Measurements from ENCODE around the gene PSMD1. TPM values are rescaled to one million over a fixed set of nuclear protein-coding genes. Genes with fewer than 3 reads are reported as not detected.

Gene PSMD1
- total RNA-seq, 1 donor from 2014 or later, result 55.3 TPM

- Histone ChIP-seq H3K36me3 (no peaks in the 10 kb centered on the region), H3K27ac (no peak overlapping the region), H3K27me3 (ENCODE audit: low read depth) (peaks cover 49% of the 10 kb centered on the region), H3K4me1 (no peaks in the 10 kb centered on the region), H3K4me3 (no peak overlapping the region), H3K9me3 (no peaks in the 10 kb centered on the region)
- no peak for TF ChIP-seq CTCF (IDR thresholded peaks at IDR 0.05)
- intact Hi-C loops (cut with DNase I), result no loop called here
- ATAC-seq, result no peak
- no peak for DNase-seq
Measured at GRCh38 chr2:231039821-231040364, 16.8 kb upstream of the PSMD1 start.

GRCh38 chr2:231041061-231041689, 15.5 kb upstream of the PSMD1 start:
- H3K4me3 ChIP-seq, result no peak overlapping the region
- intact Hi-C loops (cut with DNase I), result no loop called here
- ATAC-seq (no peak), DNase-seq (no peak)
- H3K9me3 ChIP-seq, result no peaks in the 10 kb centered on the region
- H3K36me3 ChIP-seq, result no peaks in the 10 kb centered on the region
- H3K4me1 ChIP-seq, result no peaks in the 10 kb centered on the region
- H3K27me3 ChIP-seq (ENCODE audit: low read depth), result peaks cover 43% of the 10 kb centered on the region
- no peak for TF ChIP-seq CTCF (IDR thresholded peaks at IDR 0.05)
- no peak overlapping the region for H3K27ac ChIP-seq

- Histone ChIP-seq H3K9me3 (no peaks in the 10 kb centered on the region), H3K27me3 (ENCODE audit: low read depth) (peaks cover 30% of the 10 kb centered on the region), H3K36me3 (no peaks in the 10 kb centered on the region), H3K4me1 (no peaks in the 10 kb centered on the region), H3K4me3 (no peak overlapping the region), H3K27ac (no peak overlapping the region)
- ATAC-seq (no peak), DNase-seq (no peak)
- no peak for TF ChIP-seq CTCF (IDR thresholded peaks at IDR 0.05)
- intact Hi-C loops (cut with DNase I), result no loop called here
Measured at GRCh38 chr2:231043796-231044195, 12.9 kb upstream of the PSMD1 start.

- Histone ChIP-seq H3K4me1 (peaks cover 1% of the 10 kb centered on the region), H3K27ac (no peak overlapping the region), H3K27me3 (ENCODE audit: low read depth) (peaks cover 13% of the 10 kb centered on the region), H3K36me3 (no peaks in the 10 kb centered on the region), H3K4me3 (no peak overlapping the region), H3K9me3 (no peaks in the 10 kb centered on the region)
- no peak for DNase-seq
- no peak for ATAC-seq
- intact Hi-C loops (cut with DNase I), result no loop called here
- no peak for TF ChIP-seq CTCF (IDR thresholded peaks at IDR 0.05)
Measured at GRCh38 chr2:231046916-231047273, 9.8 kb upstream of the PSMD1 start.

DNA sequence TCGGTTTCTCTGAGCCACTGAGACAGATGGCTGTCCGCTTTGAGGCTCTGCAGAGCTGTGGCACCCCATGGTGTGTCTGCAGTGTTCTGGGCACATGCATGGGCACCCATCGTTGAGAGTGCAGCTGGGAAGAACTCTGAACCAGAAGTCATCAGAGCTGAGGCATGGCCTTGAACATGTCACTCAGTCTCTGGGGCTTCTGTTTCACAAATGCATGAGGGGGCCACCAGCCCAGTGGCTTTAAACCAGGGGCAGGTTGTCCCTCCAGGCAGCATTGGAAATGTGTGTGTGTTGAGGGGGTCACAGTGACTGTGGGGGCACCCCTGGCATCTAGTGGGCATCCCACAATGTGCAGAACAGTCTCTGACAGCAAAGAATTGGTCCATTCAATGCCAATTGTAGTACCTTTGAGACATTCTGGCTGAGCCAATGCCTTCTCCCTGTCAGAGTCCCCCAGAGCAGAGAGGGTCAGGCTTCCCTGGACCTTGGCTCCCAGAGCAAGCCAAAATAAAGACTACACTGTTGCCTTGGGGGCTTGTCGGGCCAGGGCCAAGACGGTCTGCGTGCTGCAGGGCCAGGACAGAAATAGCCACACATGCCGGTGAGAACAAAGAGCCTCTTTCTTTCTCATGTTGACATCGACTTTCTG, 9.3 kb upstream of the PSMD1 start:
- no peak overlapping the region for H3K27ac ChIP-seq
- no peaks in the 10 kb centered on the region for H3K9me3 ChIP-seq
- no peak overlapping the region for H3K4me3 ChIP-seq
- ATAC-seq (no peak), DNase-seq (no peak)
- intact Hi-C loops (cut with DNase I), result no loop called here
- peaks cover 13% of the 10 kb centered on the region for H3K27me3 ChIP-seq (ENCODE audit: low read depth)
- peaks cover 6% of the 10 kb centered on the region for H3K4me1 ChIP-seq
- H3K36me3 ChIP-seq, result no peaks in the 10 kb centered on the region
- no peak for TF ChIP-seq CTCF (IDR thresholded peaks at IDR 0.05)

All from lower lobe of right lung (tissue), 2 donors.